Uterus (tissue), 2 donors: ENCODE data around the gene LHFPL4.

Source experiments
- POLR2A ChIP-seq, 2 donors: fragments of 450-650 bp; IDR thresholded peaks; one replicate each; pipeline ENCODE4 v1.6.1; 2016; ENCODE audit warnings: antibody characterized with exemption in 2 of 2, mild to moderate bottlenecking in 1 of 2, moderate library complexity in 1 of 2
- TF ChIP-seq, protein P1 (sequence below), 4 experiments: fragments of 200-600 bp in 2 of 4; fragments of 450-650 bp in 2 of 4; sonication (generic) in 2 of 4; IDR thresholded peaks; one replicate each; pipeline ENCODE4 v1.5.1; 2016 to 2019; ENCODE audit warnings: antibody characterized with exemption in 4 of 4, mild to moderate bottlenecking in 2 of 4, moderate library complexity in 1 of 4

GRCh38 chr3:9582332-9582731 is 28.7 kb upstream of the LHFPL4 start:
- no peak for TF ChIP-seq POLR2A (IDR thresholded peaks at IDR 0.05)
- TF ChIP-seq, protein P1, sequence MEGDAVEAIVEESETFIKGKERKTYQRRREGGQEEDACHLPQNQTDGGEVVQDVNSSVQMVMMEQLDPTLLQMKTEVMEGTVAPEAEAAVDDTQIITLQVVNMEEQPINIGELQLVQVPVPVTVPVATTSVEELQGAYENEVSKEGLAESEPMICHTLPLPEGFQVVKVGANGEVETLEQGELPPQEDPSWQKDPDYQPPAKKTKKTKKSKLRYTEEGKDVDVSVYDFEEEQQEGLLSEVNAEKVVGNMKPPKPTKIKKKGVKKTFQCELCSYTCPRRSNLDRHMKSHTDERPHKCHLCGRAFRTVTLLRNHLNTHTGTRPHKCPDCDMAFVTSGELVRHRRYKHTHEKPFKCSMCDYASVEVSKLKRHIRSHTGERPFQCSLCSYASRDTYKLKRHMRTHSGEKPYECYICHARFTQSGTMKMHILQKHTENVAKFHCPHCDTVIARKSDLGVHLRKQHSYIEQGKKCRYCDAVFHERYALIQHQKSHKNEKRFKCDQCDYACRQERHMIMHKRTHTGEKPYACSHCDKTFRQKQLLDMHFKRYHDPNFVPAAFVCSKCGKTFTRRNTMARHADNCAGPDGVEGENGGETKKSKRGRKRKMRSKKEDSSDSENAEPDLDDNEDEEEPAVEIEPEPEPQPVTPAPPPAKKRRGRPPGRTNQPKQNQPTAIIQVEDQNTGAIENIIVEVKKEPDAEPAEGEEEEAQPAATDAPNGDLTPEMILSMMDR (IDR thresholded peaks at IDR 0.05): no peak
